Activated naive CD8-positive, alpha-beta T cell treated with anti-CD3 and anti-CD28 coated beads, Interleukin-2, amount 50 U/mL, for 24 hours (primary cell): ENCODE results near the gene FANCC.

ENCODE experiments used
- ATAC-seq: fragments of 150-1000 bp; cut with Tn5 transposase; one replicate; pipeline ENCODE4 v1.10.0; 2021
- DNase-seq: peaks from one replicate; pipeline ENCODE4 v3.0.0; 2021
- H3K27ac Mint-ChIP-seq: one replicate; pipeline ENCODE4 v1.8.0; 2021; ENCODE audit warnings: mild to moderate bottlenecking, mixed read lengths
- H3K27me3 Mint-ChIP-seq: one replicate; pipeline ENCODE4 v1.8.0; 2021; ENCODE audit warnings: mixed read lengths
- H3K36me3 Mint-ChIP-seq: one replicate; pipeline ENCODE4 v1.8.0; 2021; ENCODE audit warnings: low read depth, mixed read lengths
- H3K4me1 Mint-ChIP-seq: one replicate; pipeline ENCODE4 v1.8.0; 2021; ENCODE audit warnings: mixed read lengths
- H3K4me3 Mint-ChIP-seq: one replicate; pipeline ENCODE4 v1.8.0; 2021; ENCODE audit warnings: mild to moderate bottlenecking, moderate library complexity, mixed read lengths
- H3K9me3 Mint-ChIP-seq: one replicate; pipeline ENCODE4 v1.8.0; 2021; ENCODE audit warnings: mixed read lengths

FANCC gene

GRCh38 chr9:95070549-95071021 lies 246.9 kb downstream of the FANCC start:
- H3K9me3 Mint-ChIP-seq: no peaks in the 10 kb centered on the region
- no peak overlapping the region for H3K27ac Mint-ChIP-seq
- no peak for ATAC-seq

GRCh38 chr9:95067897-95068296 lies 249.6 kb downstream of the FANCC start:
- Mint-ChIP-seq H3K36me3 (peaks cover 5% of the 10 kb centered on the region), H3K27me3 (no peaks in the 10 kb centered on the region), H3K4me1 (no peaks in the 10 kb centered on the region), H3K4me3 (no peak overlapping the region), H3K27ac (no peak overlapping the region), H3K9me3 (no peaks in the 10 kb centered on the region)
- ATAC-seq (no peak), DNase-seq (no peak)

More at GRCh38 chr9:95070549-95071021, 246.9 kb downstream of the FANCC start:
- Mint-ChIP-seq H3K4me3 (no peak overlapping the region), H3K4me1 (no peaks in the 10 kb centered on the region), H3K27me3 (no peaks in the 10 kb centered on the region), H3K36me3 (no peaks in the 10 kb centered on the region)
- no peak for DNase-seq

DNA sequence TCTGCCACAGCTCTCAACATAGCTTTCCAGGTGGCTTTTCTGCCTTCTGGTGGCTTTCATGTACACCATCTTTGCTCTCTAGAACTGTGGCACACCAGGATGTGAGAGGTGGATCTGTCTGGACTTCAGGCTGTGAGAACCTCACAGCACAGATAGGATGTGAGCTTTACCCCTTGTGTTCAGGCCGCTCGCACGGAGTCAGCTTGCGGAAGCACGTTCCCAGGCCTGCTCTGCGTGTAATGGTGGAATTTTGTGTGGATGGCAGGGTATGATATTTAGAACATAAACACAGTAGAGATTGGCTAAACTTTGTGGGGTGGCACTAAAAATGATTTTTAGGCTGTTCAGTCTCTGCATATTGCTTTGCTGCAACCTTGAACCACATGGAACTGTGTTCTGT lies 250.5 kb downstream of the FANCC start:
- Mint-ChIP-seq H3K27me3 (no peaks in the 10 kb centered on the region), H3K27ac (no peak overlapping the region), H3K36me3 (peaks cover 5% of the 10 kb centered on the region), H3K4me3 (no peak overlapping the region), H3K4me1 (no peaks in the 10 kb centered on the region), H3K9me3 (no peaks in the 10 kb centered on the region)
- DNase-seq (no peak), ATAC-seq (no peak)

GRCh38 chr9:95065224-95065623 lies 252.3 kb downstream of the FANCC start:
- Mint-ChIP-seq H3K36me3 (peaks cover 5% of the 10 kb centered on the region), H3K9me3 (no peaks in the 10 kb centered on the region), H3K4me1 (no peaks in the 10 kb centered on the region), H3K27me3 (no peaks in the 10 kb centered on the region), H3K4me3 (no peak overlapping the region), H3K27ac (no peak overlapping the region)
- no peak for DNase-seq
- ATAC-seq: no peak

- DNase-seq (no peak), ATAC-seq (no peak)
- Mint-ChIP-seq H3K36me3 (peaks cover 5% of the 10 kb centered on the region), H3K27me3 (no peaks in the 10 kb centered on the region), H3K4me1 (no peaks in the 10 kb centered on the region), H3K27ac (no peak overlapping the region), H3K4me3 (no peak overlapping the region), H3K9me3 (no peaks in the 10 kb centered on the region)
Observed at GRCh38 chr9:95063300-95063699, 254.2 kb downstream of the FANCC start.

GRCh38 chr9:95062596-95063065 lies 254.9 kb downstream of the FANCC start:
- Mint-ChIP-seq H3K4me1 (no peaks in the 10 kb centered on the region), H3K27ac (no peak overlapping the region), H3K4me3 (no peak overlapping the region), H3K9me3 (no peaks in the 10 kb centered on the region), H3K36me3 (peaks cover 5% of the 10 kb centered on the region), H3K27me3 (no peaks in the 10 kb centered on the region)
- DNase-seq (no peak), ATAC-seq (no peak)

- H3K36me3 Mint-ChIP-seq: peaks cover 5% of the 10 kb centered on the region
- ATAC-seq (no peak), DNase-seq (no peak)
- H3K4me1 Mint-ChIP-seq: no peaks in the 10 kb centered on the region
- no peak overlapping the region for H3K27ac Mint-ChIP-seq
- no peaks in the 10 kb centered on the region for H3K9me3 Mint-ChIP-seq
- H3K4me3 Mint-ChIP-seq: no peak overlapping the region
- no peaks in the 10 kb centered on the region for H3K27me3 Mint-ChIP-seq
Observed at GRCh38 chr9:95061916-95062595, 255.5 kb downstream of the FANCC start.

- H3K4me1 Mint-ChIP-seq: no peaks in the 10 kb centered on the region
- DNase-seq: no peak
- H3K27me3 Mint-ChIP-seq: no peaks in the 10 kb centered on the region
- no peak for ATAC-seq
- no peak overlapping the region for H3K27ac Mint-ChIP-seq
- no peaks in the 10 kb centered on the region for H3K9me3 Mint-ChIP-seq
- no peak overlapping the region for H3K4me3 Mint-ChIP-seq
- peaks cover 5% of the 10 kb centered on the region for H3K36me3 Mint-ChIP-seq
Observed at GRCh38 chr9:95060916-95061315, 256.6 kb downstream of the FANCC start.

DNA sequence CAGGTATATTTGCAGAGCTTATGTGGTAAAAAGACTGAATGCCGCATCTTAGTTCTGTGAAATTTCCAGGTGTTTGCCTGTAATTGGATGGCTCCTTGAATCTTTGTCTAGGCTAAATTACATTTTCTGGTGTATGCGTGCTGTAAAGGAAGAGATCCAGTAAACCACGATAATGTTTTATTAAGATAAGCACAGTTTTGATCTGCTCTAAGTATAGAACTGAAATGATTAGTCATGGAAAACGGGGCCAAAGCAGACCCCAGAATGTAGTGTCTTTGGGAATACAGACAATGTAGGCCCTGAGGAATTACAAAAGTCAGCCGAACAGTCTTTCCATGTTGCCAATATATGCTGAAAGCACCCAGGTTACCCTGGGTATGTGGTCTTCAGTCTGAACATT lies 257.3 kb downstream of the FANCC start:
- H3K4me1 Mint-ChIP-seq: no peaks in the 10 kb centered on the region
- no peaks in the 10 kb centered on the region for H3K27me3 Mint-ChIP-seq
- no peaks in the 10 kb centered on the region for H3K9me3 Mint-ChIP-seq
- DNase-seq (no peak), ATAC-seq (no peak)
- no peak overlapping the region for H3K4me3 Mint-ChIP-seq
- no peak overlapping the region for H3K27ac Mint-ChIP-seq
- peaks cover 5% of the 10 kb centered on the region for H3K36me3 Mint-ChIP-seq

DNA sequence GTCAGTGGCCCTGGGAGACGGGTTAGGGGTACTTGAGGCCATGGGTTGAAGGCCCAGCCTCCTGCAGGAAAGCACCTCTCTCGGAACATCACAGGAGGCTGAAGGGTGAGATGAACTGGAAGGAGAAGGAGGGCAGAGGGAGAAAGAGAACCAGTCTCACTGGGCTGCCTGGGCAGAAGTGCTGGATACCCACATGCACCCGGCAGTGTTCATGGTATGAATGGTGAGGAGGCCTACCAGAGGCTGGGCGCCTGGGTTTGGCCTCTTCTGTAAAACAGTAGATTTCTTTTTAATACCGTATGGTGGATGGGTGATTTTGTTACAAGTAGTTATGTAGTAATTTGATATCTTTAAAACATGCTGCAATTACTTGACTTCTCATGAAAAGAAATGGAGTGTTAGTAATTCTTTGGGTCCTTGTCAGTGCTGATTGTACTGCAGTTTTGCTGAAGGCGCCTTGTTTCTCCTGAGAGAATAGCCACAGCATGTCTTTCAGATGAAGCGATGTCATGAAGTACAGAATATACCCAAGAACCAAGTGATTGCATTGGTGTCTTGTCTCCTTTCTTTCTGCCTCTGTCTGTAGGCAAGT lies 258.6 kb downstream of the FANCC start:
- Mint-ChIP-seq H3K27me3 (no peaks in the 10 kb centered on the region), H3K9me3 (no peaks in the 10 kb centered on the region), H3K36me3 (peaks cover 5% of the 10 kb centered on the region), H3K4me3 (no peak overlapping the region), H3K4me1 (no peaks in the 10 kb centered on the region), H3K27ac (no peak overlapping the region)
- ATAC-seq (no peak), DNase-seq (no peak)

- ATAC-seq: no peak
- Mint-ChIP-seq H3K36me3 (no peaks in the 10 kb centered on the region), H3K4me3 (no peak overlapping the region), H3K4me1 (no peaks in the 10 kb centered on the region), H3K27me3 (no peaks in the 10 kb centered on the region), H3K9me3 (no peaks in the 10 kb centered on the region), H3K27ac (no peak overlapping the region)
- no peak for DNase-seq
Observed at GRCh38 chr9:95058121-95058785, 259.3 kb downstream of the FANCC start.

DNA sequence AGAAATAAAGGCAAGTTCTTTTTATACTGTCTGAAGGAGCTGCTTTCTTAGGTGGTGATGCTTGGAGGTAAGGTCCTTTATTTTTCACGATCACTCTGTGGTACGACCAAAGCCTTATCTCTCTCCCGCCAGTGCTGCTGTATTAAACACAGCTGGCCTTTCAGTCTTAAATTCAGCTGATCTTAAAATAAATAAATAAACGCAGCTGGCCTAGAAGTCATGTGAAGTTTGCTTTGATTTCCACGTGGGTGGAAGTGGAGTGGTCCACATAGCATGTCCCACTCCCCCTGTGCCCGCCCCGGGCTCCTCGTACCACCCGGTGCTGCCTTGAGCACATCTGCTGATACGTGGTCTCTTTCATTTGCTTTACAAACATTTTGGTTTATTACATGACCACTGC lies 260.4 kb downstream of the FANCC start:
- Mint-ChIP-seq H3K9me3 (no peaks in the 10 kb centered on the region), H3K27me3 (no peaks in the 10 kb centered on the region), H3K4me1 (no peaks in the 10 kb centered on the region), H3K27ac (no peak overlapping the region), H3K4me3 (no peak overlapping the region), H3K36me3 (no peaks in the 10 kb centered on the region)
- ATAC-seq (no peak), DNase-seq (no peak)

DNA sequence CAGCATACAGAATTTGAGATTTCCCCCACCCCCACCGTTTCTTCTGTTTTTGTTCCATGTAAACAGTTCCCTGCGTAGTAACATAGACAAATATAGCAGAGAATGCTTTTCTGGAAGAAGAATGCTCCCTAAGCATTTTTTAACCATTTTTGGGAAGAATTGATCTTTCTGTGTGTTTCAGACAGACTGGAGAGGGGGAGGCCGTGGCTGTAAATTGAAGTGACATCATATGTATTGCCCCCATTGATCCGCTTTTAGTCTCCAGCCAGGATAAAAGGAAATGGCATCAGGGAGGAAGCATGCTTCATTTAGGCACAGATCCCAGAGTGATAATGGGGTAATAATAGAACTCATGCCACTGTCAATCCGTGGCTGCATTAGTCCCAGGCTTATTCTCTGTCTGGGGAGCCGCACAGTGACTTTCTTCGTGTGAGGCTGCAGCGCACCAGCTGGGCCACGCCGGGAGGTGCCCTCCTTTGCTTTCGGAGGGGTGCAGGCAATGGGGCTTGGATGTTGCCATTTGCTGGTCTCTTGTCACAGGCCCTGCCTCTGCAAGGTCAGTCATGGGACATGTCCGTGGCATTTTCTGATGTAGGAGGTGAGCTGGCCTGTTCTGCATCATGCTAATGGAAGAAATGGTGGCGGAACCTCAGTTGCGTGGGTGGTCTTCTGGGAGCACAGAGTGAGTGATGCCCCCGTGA lies 261.5 kb downstream of the FANCC start:
- H3K27me3 Mint-ChIP-seq: no peaks in the 10 kb centered on the region
- H3K9me3 Mint-ChIP-seq: no peaks in the 10 kb centered on the region
- no peak overlapping the region for H3K27ac Mint-ChIP-seq
- no peaks in the 10 kb centered on the region for H3K36me3 Mint-ChIP-seq
- H3K4me1 Mint-ChIP-seq: no peaks in the 10 kb centered on the region
- ATAC-seq (no peak), DNase-seq (no peak)
- H3K4me3 Mint-ChIP-seq: no peak overlapping the region

DNA sequence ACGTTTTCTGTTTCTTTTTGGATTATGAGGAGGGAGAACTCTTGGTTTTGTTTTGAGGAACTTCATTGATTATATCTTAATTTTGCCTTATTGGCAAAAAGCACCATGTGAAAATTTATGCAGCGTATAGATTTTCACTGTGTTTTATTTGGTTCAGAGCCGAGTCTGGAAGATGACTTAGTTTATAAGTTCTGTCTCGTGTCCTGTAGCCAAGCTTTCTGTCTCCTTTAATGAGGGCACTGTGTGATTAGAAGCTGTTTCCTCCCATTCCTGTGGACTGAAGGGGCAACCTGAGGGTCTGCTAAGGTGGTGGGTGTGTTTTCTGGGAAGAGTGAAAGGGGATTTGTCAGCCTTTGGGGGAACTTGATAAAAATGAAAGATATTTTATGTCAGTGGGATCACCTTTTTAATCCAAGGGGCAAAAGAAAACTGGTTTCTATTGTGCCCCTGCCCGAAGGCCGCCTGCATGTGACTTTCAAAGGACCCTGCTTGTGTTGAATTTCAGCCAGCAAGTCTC lies 262.1 kb downstream of the FANCC start:
- no peak overlapping the region for H3K27ac Mint-ChIP-seq
- ATAC-seq (no peak), DNase-seq (no peak)

More for the DNA sequence above, 262.1 kb downstream of the FANCC start:
- Mint-ChIP-seq H3K9me3 (no peaks in the 10 kb centered on the region), H3K36me3 (no peaks in the 10 kb centered on the region), H3K4me3 (no peak overlapping the region), H3K4me1 (no peaks in the 10 kb centered on the region), H3K27me3 (peaks cover 4% of the 10 kb centered on the region)
